GM13976 (cell line): ENCODE data around the gene STOX2.
A peak's percentile ranks its signal among the peaks of the same experiment; 100 is the strongest.

Source experiments
- DNase-seq: peaks from one replicate; pipeline ENCODE4 v3.0.0; 2012; ENCODE audit warnings: low spot score
- CTCF ChIP-seq: IDR thresholded peaks from 2 replicates; pipeline ENCODE4 v1.5.1; 2012; ENCODE audit warnings: borderline replicate concordance, mild to moderate bottlenecking; ENCODE audit not compliant: insufficient read depth; ENCODE audit errors: extremely low read depth, missing control alignments, control extremely low read depth
- in situ Hi-C: fragments of 300-500 bp; cut with MboI; formaldehyde crosslinking; loops from one replicate; pipeline ENCODE4 v1.12.0; 2022; ENCODE audit warnings: low sequenced_read_pairs, mixed read lengths, inconsistent platforms; ENCODE audit not compliant: unreplicated experiment

The STOX2 gene

GRCh38 chr4:183905593-183906488, 734 bp downstream of the STOX2 start:
- TF ChIP-seq CTCF = no peak
- in situ Hi-C loops = no loop called here
- peak; percentile 51 for DNase-seq

- DNase-seq = no peak
- TF ChIP-seq CTCF = no peak
- in situ Hi-C loops = no loop called here
These were observed 1.3 kb downstream of the STOX2 start for GRCh38 chr4:183906489-183906738.

- no peak for DNase-seq
- TF ChIP-seq CTCF = no peak
- in situ Hi-C loops = no loop called here
These were observed 1.9 kb downstream of the STOX2 start for GRCh38 chr4:183906739-183907651.

- no peak for DNase-seq
- TF ChIP-seq CTCF = no peak
- in situ Hi-C loops = no loop called here
These were observed 3.0 kb downstream of the STOX2 start for GRCh38 chr4:183907871-183908683.

GRCh38 chr4:183909187-183909586, 4.1 kb downstream of the STOX2 start:
- in situ Hi-C loops = no loop called here
- DNase-seq = no peak
- no peak for TF ChIP-seq CTCF

GRCh38 chr4:183909801-183910200, 4.7 kb downstream of the STOX2 start:
- DNase-seq = no peak
- in situ Hi-C loops = no loop called here
- no peak for TF ChIP-seq CTCF
